SHP77 treated with DMSO at 0.1 percent for 48 hours (cell line): ENCODE data around the gene RBBP8.
"Not testable (repeated sequence)": the region's sequence is repeated elsewhere in the genome, so short reads cannot be mapped to it uniquely, and the experiment has no call there.

ENCODE experiments used
- DNase-seq: peaks from one replicate; lab custom pipeline; 2025; lab: John Stamatoyannopoulos, UW

The RBBP8 gene

GRCh38 chr18:22933206-22933965 is at the start of gene RBBP8:
RBBP8 (plus strand) TSS chr18:22933328; CDS start chr18:22936852, 3,524 bp downstream.
- peak; percentile 73 for DNase-seq

- no peak for DNase-seq
Observed at GRCh38 chr18:22883827-22884226, 49.3 kb upstream of the RBBP8 start.

GRCh38 chr18:22885694-22886093 is 47.4 kb upstream of the RBBP8 start:
- DNase-seq: not testable (repeated sequence)

- DNase-seq: no peak
Observed at GRCh38 chr18:22899421-22899820, 33.7 kb upstream of the RBBP8 start.

GRCh38 chr18:22900558-22901238 is 32.4 kb upstream of the RBBP8 start:
- no peak for DNase-seq

GRCh38 chr18:22902093-22902492 is 31.0 kb upstream of the RBBP8 start:
- DNase-seq: no peak

- DNase-seq: not testable (repeated sequence)
Observed at GRCh38 chr18:22903248-22903647, 29.9 kb upstream of the RBBP8 start.

- DNase-seq: no peak
Observed at GRCh38 chr18:22912149-22912548, 21.0 kb upstream of the RBBP8 start.

- DNase-seq: no peak
Observed at GRCh38 chr18:22912835-22913234, 20.3 kb upstream of the RBBP8 start.

- DNase-seq: no peak
Observed at GRCh38 chr18:22913861-22914260, 19.3 kb upstream of the RBBP8 start.

GRCh38 chr18:22914633-22915032 is 18.5 kb upstream of the RBBP8 start:
- DNase-seq: no peak

- DNase-seq: no peak
Observed at GRCh38 chr18:22915337-22915736, 17.8 kb upstream of the RBBP8 start.

GRCh38 chr18:22921772-22922171 is 11.4 kb upstream of the RBBP8 start:
- no peak for DNase-seq

- no peak for DNase-seq
Observed at GRCh38 chr18:22924589-22924988, 8.5 kb upstream of the RBBP8 start.

GRCh38 chr18:22926454-22926853 is 6.7 kb upstream of the RBBP8 start:
- no peak for DNase-seq

GRCh38 chr18:22928339-22928738 is 4.8 kb upstream of the RBBP8 start:
- no peak for DNase-seq

GRCh38 chr18:22930089-22930713 is 2.9 kb upstream of the RBBP8 start:
- peak; percentile 15 for DNase-seq

- no peak for DNase-seq
Observed at GRCh38 chr18:22932885-22933205, 283 bp upstream of the RBBP8 start.

GRCh38 chr18:22933966-22934423 is 867 bp downstream of the RBBP8 start:
- no peak for DNase-seq

- DNase-seq: no peak
Observed at GRCh38 chr18:22934789-22935188, 1.7 kb downstream of the RBBP8 start.

- no peak for DNase-seq
Observed at GRCh38 chr18:22935431-22935830, 2.3 kb downstream of the RBBP8 start.

GRCh38 chr18:22936515-22936914 is 3.4 kb downstream of the RBBP8 start:
- no peak for DNase-seq

GRCh38 chr18:22939649-22940048 is 6.5 kb downstream of the RBBP8 start:
- DNase-seq: no peak
